Choroid plexus epithelial cell (primary cell): ENCODE data around the gene PLPPR3.

Experiments used
- DNase-seq: peaks from one replicate; pipeline ENCODE4 v3.0.0-alpha.2; 2010; ENCODE audit warnings: low read depth
- H3K4me3 ChIP-seq: 2 replicates; pipeline ENCODE4 v1.5.1; 2011; ENCODE audit warnings: low read depth, mild to moderate bottlenecking, control low read depth, low read length, moderate library complexity
- CTCF ChIP-seq: conservative IDR thresholded peaks from 2 replicates; pipeline ENCODE4 v1.5.1; 2011; ENCODE audit warnings: low read depth, mild to moderate bottlenecking, control low read depth, inconsistent platforms, low read length, moderate library complexity

The PLPPR3 gene

GRCh38 chr19:801030-801860 is 20.5 kb downstream of the PLPPR3 start:
- H3K4me3 ChIP-seq = peak overlapping the region; percentile 35
- TF ChIP-seq CTCF = no peak
- DNase-seq = no peak

GRCh38 chr19:800360-801029 is 21.3 kb downstream of the PLPPR3 start:
- TF ChIP-seq CTCF = no peak
- peak; percentile 70 for DNase-seq
- H3K4me3 ChIP-seq = peak overlapping the region; percentile 37

DNA sequence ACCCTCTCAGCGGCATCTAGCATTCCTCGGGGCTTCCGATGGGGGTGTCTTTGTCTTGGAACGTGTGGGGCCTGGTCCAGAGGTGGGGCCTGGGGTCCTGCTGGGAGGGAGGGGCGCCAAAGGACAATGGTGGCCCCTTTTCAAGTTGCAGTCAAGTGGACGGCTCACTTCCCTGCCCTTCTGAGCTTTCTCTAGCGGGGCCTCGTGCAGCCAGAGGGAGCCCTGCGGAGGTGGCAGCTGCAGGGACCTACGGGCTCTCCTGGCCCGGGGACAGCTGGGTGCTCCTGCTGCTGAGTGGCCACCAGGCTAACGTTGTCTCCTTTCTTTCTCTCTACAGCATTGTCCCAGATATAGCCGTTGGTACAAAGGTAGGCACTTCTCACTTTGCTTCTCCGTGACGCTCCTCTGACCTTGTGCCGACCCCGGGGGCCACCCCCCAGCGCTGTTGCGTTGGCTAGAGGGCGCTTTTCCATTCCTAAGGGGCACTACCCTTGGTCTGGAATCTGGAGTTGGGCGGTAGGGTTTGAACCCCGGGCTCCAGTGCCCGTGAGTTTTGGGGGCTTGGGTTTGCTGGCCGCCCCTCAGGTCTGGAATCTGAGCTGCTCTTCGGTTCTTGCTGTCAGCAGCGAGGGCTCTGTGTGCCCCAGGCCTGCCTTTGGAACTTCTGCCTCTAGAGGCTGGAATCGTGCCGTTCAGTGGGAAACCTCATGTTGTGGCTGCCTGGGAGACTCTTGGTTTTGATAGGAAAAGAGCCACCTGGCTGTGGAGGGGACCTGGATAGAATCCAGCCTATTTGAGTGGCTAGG is 22.5 kb downstream of the PLPPR3 start:
- peak overlapping the region; percentile 84 for H3K4me3 ChIP-seq
- peak; percentile 51 for TF ChIP-seq CTCF
- peak; percentile 67 for DNase-seq

- no peak for DNase-seq
- H3K4me3 ChIP-seq = peak overlapping the region; percentile 84
- no peak for TF ChIP-seq CTCF
Observed at GRCh38 chr19:798415-799075, 23.2 kb downstream of the PLPPR3 start.

GRCh38 chr19:797528-798414 is 24.0 kb downstream of the PLPPR3 start:
- peak overlapping the region; percentile 84 for H3K4me3 ChIP-seq
- peak; percentile 92 for DNase-seq
- no peak for TF ChIP-seq CTCF
